Astrocyte (in vitro differentiated cells and primary cell): ENCODE measurements around the gene KRT6A. TPM values are rescaled to one million over a fixed set of nuclear protein-coding genes. Genes with fewer than 3 reads are reported as not detected.

Experiments
- DNase-seq: peaks from one replicate; pipeline ENCODE4 v3.0.0-alpha.2; 2010; ENCODE audit warnings: low read depth
- FAIRE-seq: peaks from 2 replicates; lab custom pipeline; 2011; peaks lifted over from hg19 to GRCh38; lab: Jason Lieb, UNC
- H2AFZ ChIP-seq: 2 replicates; pipeline ENCODE4 v1.6.0; 2012; ENCODE audit warnings: low read depth, low read length, inconsistent platforms
- H3K27ac ChIP-seq: 2 replicates; pipeline ENCODE4 v1.5.1; 2011; ENCODE audit warnings: low read depth, low read length, inconsistent platforms
- H3K27me3 ChIP-seq: 2 replicates; pipeline ENCODE4 v1.6.0; 2011; ENCODE audit warnings: low read length, inconsistent platforms; ENCODE audit not compliant: insufficient read depth
- H3K36me3 ChIP-seq: 2 replicates; pipeline ENCODE4 v1.5.1; 2011; ENCODE audit warnings: low read length, inconsistent platforms; ENCODE audit not compliant: insufficient read depth
- H3K4me1 ChIP-seq: 2 replicates; pipeline ENCODE4 v1.5.1; 2011; ENCODE audit warnings: low read length, inconsistent platforms; ENCODE audit not compliant: insufficient read depth
- H3K4me2 ChIP-seq: 2 replicates; pipeline ENCODE4 v1.6.0; 2012; ENCODE audit warnings: low read length, inconsistent platforms
- H3K4me3 ChIP-seq: 2 replicates; pipeline ENCODE4 v1.5.1; 2011; ENCODE audit warnings: low read depth, mild to moderate bottlenecking, low read length, inconsistent platforms; ENCODE audit not compliant: insufficient read depth
- H3K79me2 ChIP-seq: 2 replicates; pipeline ENCODE4 v1.6.0; 2012; ENCODE audit warnings: mild to moderate bottlenecking, low read length, inconsistent platforms; ENCODE audit not compliant: insufficient read depth
- H3K9ac ChIP-seq: 2 replicates; pipeline ENCODE4 v1.6.0; 2012; ENCODE audit warnings: mild to moderate bottlenecking, low read length, inconsistent platforms
- H3K9me3 ChIP-seq: 2 replicates; pipeline ENCODE4 v1.5.1; 2012; ENCODE audit warnings: low read depth, mild to moderate bottlenecking, low read length, inconsistent platforms; ENCODE audit not compliant: insufficient read depth
- H4K20me1 ChIP-seq: 2 replicates; pipeline ENCODE4 v1.6.0; 2012; ENCODE audit warnings: low read length, inconsistent platforms; ENCODE audit not compliant: insufficient read depth
- H3K27ac Mint-ChIP-seq: one replicate; pipeline ENCODE4 v1.8.0; 2021; ENCODE audit warnings: mild to moderate bottlenecking, mixed read lengths; ENCODE audit not compliant: unreplicated experiment
- H3K27me3 Mint-ChIP-seq: one replicate; pipeline ENCODE4 v1.8.0; 2021; ENCODE audit warnings: low read depth, mixed read lengths; ENCODE audit not compliant: unreplicated experiment
- H3K36me3 Mint-ChIP-seq: one replicate; pipeline ENCODE4 v1.8.0; 2021; ENCODE audit warnings: low read depth, mixed read lengths; ENCODE audit not compliant: unreplicated experiment
- H3K4me1 Mint-ChIP-seq: one replicate; pipeline ENCODE4 v1.8.0; 2021; ENCODE audit warnings: low read depth, mixed read lengths; ENCODE audit not compliant: unreplicated experiment
- H3K4me3 Mint-ChIP-seq: one replicate; pipeline ENCODE4 v1.8.0; 2021; ENCODE audit warnings: mild to moderate bottlenecking, moderate library complexity, mixed read lengths; ENCODE audit not compliant: unreplicated experiment
- H3K9me3 Mint-ChIP-seq: one replicate; pipeline ENCODE4 v1.8.0; 2021; ENCODE audit warnings: mild to moderate bottlenecking, mixed read lengths; ENCODE audit not compliant: unreplicated experiment
- EZH2 ChIP-seq: IDR thresholded peaks from 2 replicates; pipeline ENCODE4 v1.6.1; 2012; ENCODE audit warnings: mild to moderate bottlenecking, low read length, inconsistent platforms; ENCODE audit not compliant: insufficient read depth
- total RNA-seq: library from RNA; stranded (reverse); gene quantifications from 2 replicates; pipeline ENCODE4 v1.2.1, GENCODE V29; 2021
- TF ChIP-seq, protein P1 (sequence below): IDR thresholded peaks from 2 replicates; pipeline ENCODE4 v1.5.1; 2011; ENCODE audit warnings: low read depth, mild to moderate bottlenecking, inconsistent platforms, low read length, moderate library complexity; ENCODE audit not compliant: insufficient read depth

The KRT6A gene
- total RNA-seq, 1 donor from 2014 or later = 0.95 TPM

DNA sequence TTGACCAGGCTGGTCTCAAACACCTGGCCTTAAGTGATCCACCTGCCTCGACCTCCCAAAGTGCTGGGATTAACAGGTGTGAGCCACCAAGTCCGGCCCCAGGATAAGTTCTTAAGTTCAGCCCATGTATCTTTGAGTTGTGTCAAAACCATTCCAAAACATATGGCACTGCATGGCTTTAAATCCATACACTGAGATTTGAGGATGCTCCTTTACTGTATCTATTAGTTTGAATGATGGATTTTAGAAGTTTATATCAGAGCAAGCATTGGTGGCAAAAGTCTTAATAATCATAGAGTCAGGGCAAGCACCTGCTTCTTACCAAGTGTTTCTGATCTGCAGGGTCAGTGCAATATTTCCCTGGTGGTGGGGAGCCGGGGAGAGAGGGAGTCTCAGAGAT, 47.2 kb downstream of the KRT6A start:
- no peak overlapping the region for H3K27ac Mint-ChIP-seq

DNA sequence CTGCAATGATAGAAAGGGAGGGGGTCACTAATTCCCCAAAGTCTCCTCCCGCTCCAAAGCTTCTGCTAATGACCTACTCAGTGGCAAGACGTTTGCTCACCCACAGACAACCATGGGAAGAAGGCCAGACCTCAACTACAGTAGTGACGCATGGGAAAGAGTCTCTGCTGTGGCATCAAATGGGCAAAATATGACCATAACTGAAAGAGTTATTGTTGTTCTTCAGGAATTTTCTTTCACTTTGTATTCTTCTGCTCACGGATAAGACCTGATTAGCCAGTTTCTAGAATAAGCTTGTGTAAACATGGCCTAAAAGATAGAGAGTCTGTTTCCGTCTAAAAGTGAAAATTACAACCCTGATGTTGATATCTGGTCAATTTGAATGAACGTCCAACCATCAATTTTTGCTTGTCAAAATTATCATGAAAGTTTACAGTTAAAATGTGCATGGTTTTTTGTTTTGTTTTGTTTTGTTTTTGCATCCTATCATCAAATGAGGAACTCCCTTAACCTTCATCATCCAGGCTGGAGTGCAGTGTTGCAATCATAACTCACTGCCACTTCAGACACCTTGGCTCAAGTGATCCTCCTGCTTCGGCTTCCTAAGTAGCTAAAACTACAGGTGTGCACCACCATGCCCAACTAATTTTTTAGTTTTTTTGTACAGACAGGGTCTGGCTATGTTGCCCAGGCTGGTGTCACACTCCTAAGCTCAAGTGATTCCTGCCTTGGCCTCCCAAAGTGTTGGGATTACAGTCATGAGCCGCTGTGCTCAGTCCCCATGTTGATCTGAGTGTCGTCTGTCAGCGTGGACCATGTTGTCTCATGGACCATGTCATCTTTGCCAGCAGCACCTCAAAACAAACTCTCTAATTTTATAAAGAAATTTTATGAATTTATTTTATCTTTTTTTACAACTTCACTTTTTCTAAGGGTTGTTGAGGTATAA, 48.1 kb downstream of the KRT6A start:
- Mint-ChIP-seq H3K4me3 (no peak overlapping the region), H3K4me1 (peaks cover 39% of the 10 kb centered on the region), H3K27ac (no peak overlapping the region), H3K36me3 (no peaks in the 10 kb centered on the region), H3K9me3 (no peaks in the 10 kb centered on the region), H3K27me3 (peaks cover 15% of the 10 kb centered on the region)
- Histone ChIP-seq H3K79me2 (no peaks in the 10 kb centered on the region), H3K4me2 (no peak overlapping the region), H4K20me1 (no peaks in the 10 kb centered on the region), H2AFZ (no peak overlapping the region), H3K4me1 (peaks cover 39% of the 10 kb centered on the region), H3K27me3 (no peaks in the 10 kb centered on the region), H3K4me3 (no peak overlapping the region), H3K9ac (no peak overlapping the region), H3K27ac (no peak overlapping the region), H3K36me3 (no peaks in the 10 kb centered on the region), H3K9me3 (no peaks in the 10 kb centered on the region)
- no peak for TF ChIP-seq EZH2
- TF ChIP-seq, protein P1, sequence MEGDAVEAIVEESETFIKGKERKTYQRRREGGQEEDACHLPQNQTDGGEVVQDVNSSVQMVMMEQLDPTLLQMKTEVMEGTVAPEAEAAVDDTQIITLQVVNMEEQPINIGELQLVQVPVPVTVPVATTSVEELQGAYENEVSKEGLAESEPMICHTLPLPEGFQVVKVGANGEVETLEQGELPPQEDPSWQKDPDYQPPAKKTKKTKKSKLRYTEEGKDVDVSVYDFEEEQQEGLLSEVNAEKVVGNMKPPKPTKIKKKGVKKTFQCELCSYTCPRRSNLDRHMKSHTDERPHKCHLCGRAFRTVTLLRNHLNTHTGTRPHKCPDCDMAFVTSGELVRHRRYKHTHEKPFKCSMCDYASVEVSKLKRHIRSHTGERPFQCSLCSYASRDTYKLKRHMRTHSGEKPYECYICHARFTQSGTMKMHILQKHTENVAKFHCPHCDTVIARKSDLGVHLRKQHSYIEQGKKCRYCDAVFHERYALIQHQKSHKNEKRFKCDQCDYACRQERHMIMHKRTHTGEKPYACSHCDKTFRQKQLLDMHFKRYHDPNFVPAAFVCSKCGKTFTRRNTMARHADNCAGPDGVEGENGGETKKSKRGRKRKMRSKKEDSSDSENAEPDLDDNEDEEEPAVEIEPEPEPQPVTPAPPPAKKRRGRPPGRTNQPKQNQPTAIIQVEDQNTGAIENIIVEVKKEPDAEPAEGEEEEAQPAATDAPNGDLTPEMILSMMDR = no peak
- DNase-seq (peak; percentile 62), FAIRE-seq (no peak)

More for the DNA sequence above, 47.2 kb downstream of the KRT6A start:
- no peak for FAIRE-seq
- Histone ChIP-seq H3K4me3 (no peak overlapping the region), H3K4me2 (no peak overlapping the region), H4K20me1 (no peaks in the 10 kb centered on the region), H2AFZ (no peak overlapping the region), H3K36me3 (no peaks in the 10 kb centered on the region), H3K27me3 (peaks cover 3% of the 10 kb centered on the region), H3K9ac (no peak overlapping the region), H3K4me1 (peaks cover 29% of the 10 kb centered on the region), H3K27ac (no peak overlapping the region), H3K9me3 (no peaks in the 10 kb centered on the region), H3K79me2 (no peaks in the 10 kb centered on the region)
- TF ChIP-seq EZH2 = no peak
- TF ChIP-seq, protein P1 = no peak
- Mint-ChIP-seq H3K4me3 (no peak overlapping the region), H3K36me3 (no peaks in the 10 kb centered on the region), H3K27me3 (peaks cover 24% of the 10 kb centered on the region), H3K4me1 (peaks cover 31% of the 10 kb centered on the region), H3K9me3 (no peaks in the 10 kb centered on the region)
- no peak for DNase-seq

DNA sequence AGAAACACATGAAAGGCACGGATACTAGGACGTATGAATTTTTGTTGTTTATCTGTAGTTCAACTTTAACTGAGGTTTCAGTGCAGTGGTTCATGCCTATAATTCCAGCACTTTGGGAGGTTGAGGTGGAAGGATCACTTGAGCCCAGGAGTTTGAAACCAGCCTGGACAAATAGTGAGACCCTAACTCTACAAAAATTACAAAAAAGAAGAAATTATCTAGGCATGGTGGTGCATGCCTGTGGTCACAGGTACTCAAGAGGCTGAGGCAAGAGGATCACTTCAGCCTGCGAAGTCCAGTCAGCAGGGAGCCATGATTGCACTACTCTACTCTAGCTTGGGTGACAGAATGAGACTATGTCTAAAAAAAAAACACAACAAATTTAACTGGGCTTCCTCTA, 49.1 kb downstream of the KRT6A start:
- no peak overlapping the region for H3K4me3 ChIP-seq
- no peak overlapping the region for H3K4me3 Mint-ChIP-seq
- peaks cover 41% of the 10 kb centered on the region for H3K4me1 Mint-ChIP-seq
- no peaks in the 10 kb centered on the region for H3K9me3 Mint-ChIP-seq
- H3K9ac ChIP-seq = no peak overlapping the region
- no peak overlapping the region for H2AFZ ChIP-seq
- no peak overlapping the region for H3K4me2 ChIP-seq
- H3K27ac Mint-ChIP-seq = no peak overlapping the region
- no peak for DNase-seq
- H3K9me3 ChIP-seq = no peaks in the 10 kb centered on the region
- H3K36me3 Mint-ChIP-seq = no peaks in the 10 kb centered on the region
- no peaks in the 10 kb centered on the region for H4K20me1 ChIP-seq
- H3K27me3 Mint-ChIP-seq = peaks cover 9% of the 10 kb centered on the region
- H3K36me3 ChIP-seq = no peaks in the 10 kb centered on the region
- H3K79me2 ChIP-seq = no peaks in the 10 kb centered on the region
- no peaks in the 10 kb centered on the region for H3K27me3 ChIP-seq
- peaks cover 41% of the 10 kb centered on the region for H3K4me1 ChIP-seq
- TF ChIP-seq, protein P1 = no peak
- no peak for TF ChIP-seq EZH2
- H3K27ac ChIP-seq = no peak overlapping the region
- no peak for FAIRE-seq
